Adrenal gland (tissue), 5 donors: ENCODE measurements around the gene LARGE1.

ENCODE experiments used
- CTCF ChIP-seq, 6 experiments: fragments of 450-650 bp in 4 of 6; fragments of 200-600 bp in 2 of 6; sonication (generic) in 1 of 6; IDR thresholded peaks; 1 replicate in 5 of 6; 2 replicates in 1 of 6; pipeline versions ENCODE4 v1.5.1 to v1.8.0; 2016 to 2021; ENCODE audit warnings: antibody characterized with exemption in 6 of 6, mild to moderate bottlenecking in 2 of 6, moderate library complexity in 1 of 6
- POLR2A ChIP-seq, 2 donors: fragments of 450-650 bp; IDR thresholded peaks; one replicate each; pipeline ENCODE4 v1.6.1; 2017; ENCODE audit warnings: antibody characterized with exemption in 2 of 2, mild to moderate bottlenecking in 2 of 2, moderate library complexity in 1 of 2
- donor health status: DM: no; HTN: no; CAD: no.

GRCh38 chr22:33518405-33518804 lies 401.9 kb downstream of the LARGE1 start:
- TF ChIP-seq CTCF (IDR thresholded peaks at IDR 0.05) (no peak), POLR2A (IDR thresholded peaks at IDR 0.05) (no peak)
